OCI-LY3 (cell line): ENCODE results near the gene IQSEC1.

Source experiments
- CTCF ChIP-seq: fragments of 200-600, 300-600 bp; sonication (generic); IDR thresholded peaks from 2 replicates; pipeline ENCODE4 v1.5.1; 2014; ENCODE audit warnings: antibody characterized with exemption, low read length, low read depth
- EZH2phosphoT487 ChIP-seq: fragments of 200-600 bp; shearing (Covaris generic); IDR thresholded peaks from 2 replicates; pipeline ENCODE4 v1.6.1; 2018; ENCODE audit warnings: antibody characterized with exemption, mixed run types, low read depth

GRCh38 chr3:13031621-13032020 is 41.6 kb downstream of the IQSEC1 start:
- no peak for TF ChIP-seq CTCF
- no peak for TF ChIP-seq EZH2phosphoT487
